ENCODE measurements around the gene PDE6B. TPM values are rescaled to one million over a fixed set of nuclear protein-coding genes. Genes with fewer than 3 reads are reported as not detected.

Gene PDE6B
- total and polyA plus RNA-seq, 10 donors = 4.4 to 19.8 (median 11.8) TPM

- intact Hi-C loops (cut with DNase I; ENCODE audit: low total_unique reads) = no loop called here
- H3K27ac ChIP-seq = peak overlapping the region in 6 of 8 donors; percentile 29 to 77 (median 70)
- peak overlapping the region in 1 of 8 donors; percentile 35 for H3K4me3 ChIP-seq
- DNase-seq = no peak
- H3K27me3 ChIP-seq (replicated peaks in 1 of 7) = no peaks in the 10 kb centered on the region
- peaks cover 0 to 32% (median 4%) of the 10 kb centered on the region in 6 donors for H3K36me3 ChIP-seq
- WGBS, 5 donors = 61 to 70% (median 65%) methylated on average over 8 to 9 of the region's 9 CpGs
- TF ChIP-seq POLR2AphosphoS5 (IDR thresholded peaks at IDR 0.05) = no peak
- no peak for TF ChIP-seq CTCF (IDR thresholded peaks at IDR 0.05 in 8 of 11, conservative IDR thresholded peaks at IDR 0.05 in 3 of 11)
- no peak for TF ChIP-seq POLR2A (IDR thresholded peaks at IDR 0.05)
- H3K4me1 ChIP-seq = peaks cover 12 to 86% (median 35%) of the 10 kb centered on the region in 6 donors
- no peaks in the 10 kb centered on the region for H3K9me3 ChIP-seq
Observed at GRCh38 chr4:710116-710515, 84.7 kb downstream of the PDE6B start.

GRCh38 chr4:710916-711315 lies 85.5 kb downstream of the PDE6B start:
- intact Hi-C loops (cut with DNase I; ENCODE audit: low total_unique reads) = no loop called here
- H3K27me3 ChIP-seq (replicated peaks in 1 of 7) = no peaks in the 10 kb centered on the region
- peak overlapping the region in 4 of 8 donors; percentile 70 to 77 (median 71) for H3K27ac ChIP-seq
- H3K9me3 ChIP-seq = no peaks in the 10 kb centered on the region
- peaks cover 0 to 32% (median 4%) of the 10 kb centered on the region in 6 donors for H3K36me3 ChIP-seq
- no peak for DNase-seq
- H3K4me1 ChIP-seq = peaks cover 12 to 85% (median 34%) of the 10 kb centered on the region in 6 donors
- 88 to 93% (median 91%) methylated on average over 13 of the region's 13 CpGs for WGBS, 5 donors
- TF ChIP-seq POLR2A (IDR thresholded peaks at IDR 0.05) = no peak
- no peak for TF ChIP-seq CTCF (IDR thresholded peaks at IDR 0.05 in 8 of 11, conservative IDR thresholded peaks at IDR 0.05 in 3 of 11)
- H3K4me3 ChIP-seq = peak overlapping the region in 1 of 8 donors; percentile 35

- Histone ChIP-seq H3K4me1 (peaks cover 8 to 74% (median 30%) of the 10 kb centered on the region in 6 donors), H3K9me3 (no peaks in the 10 kb centered on the region), H3K27me3 (replicated peaks in 1 of 7) (no peaks in the 10 kb centered on the region), H3K36me3 (peaks cover 0 to 32% (median 4%) of the 10 kb centered on the region in 6 donors), H3K27ac (no peak overlapping the region), H3K4me3 (no peak overlapping the region)
- DNase-seq = no peak
- WGBS, 5 donors = 72 to 87% (median 79%) methylated on average over 3 of the region's 3 CpGs
- no peak for TF ChIP-seq CTCF (IDR thresholded peaks at IDR 0.05 in 8 of 11, conservative IDR thresholded peaks at IDR 0.05 in 3 of 11)
- TF ChIP-seq POLR2A (IDR thresholded peaks at IDR 0.05) = no peak
- no peak for TF ChIP-seq POLR2AphosphoS5 (IDR thresholded peaks at IDR 0.05)
- intact Hi-C loops (cut with DNase I; ENCODE audit: low total_unique reads) = no loop called here
Observed at GRCh38 chr4:712093-712492, 86.7 kb downstream of the PDE6B start.

- 63 to 77% (median 75%) methylated on average over 7 to 9 of the region's 9 CpGs for WGBS, 5 donors
- Histone ChIP-seq H3K9me3 (no peaks in the 10 kb centered on the region), H3K27me3 (replicated peaks in 1 of 7) (no peaks in the 10 kb centered on the region), H3K4me3 (no peak overlapping the region), H3K36me3 (peaks cover 0 to 31% (median 4%) of the 10 kb centered on the region in 6 donors), H3K27ac (no peak overlapping the region), H3K4me1 (peaks cover 4 to 74% (median 29%) of the 10 kb centered on the region in 6 donors)
- intact Hi-C loops (cut with DNase I; ENCODE audit: low total_unique reads) = no loop called here
- TF ChIP-seq POLR2A (IDR thresholded peaks at IDR 0.05) (no peak), POLR2AphosphoS5 (IDR thresholded peaks at IDR 0.05) (no peak), CTCF (IDR thresholded peaks at IDR 0.05 in 8 of 11, conservative IDR thresholded peaks at IDR 0.05 in 3 of 11) (no peak)
- DNase-seq = no peak
Observed at GRCh38 chr4:712916-713632, 87.7 kb downstream of the PDE6B start.
